Measurements from ENCODE around the gene ARHGAP35.

DNA sequence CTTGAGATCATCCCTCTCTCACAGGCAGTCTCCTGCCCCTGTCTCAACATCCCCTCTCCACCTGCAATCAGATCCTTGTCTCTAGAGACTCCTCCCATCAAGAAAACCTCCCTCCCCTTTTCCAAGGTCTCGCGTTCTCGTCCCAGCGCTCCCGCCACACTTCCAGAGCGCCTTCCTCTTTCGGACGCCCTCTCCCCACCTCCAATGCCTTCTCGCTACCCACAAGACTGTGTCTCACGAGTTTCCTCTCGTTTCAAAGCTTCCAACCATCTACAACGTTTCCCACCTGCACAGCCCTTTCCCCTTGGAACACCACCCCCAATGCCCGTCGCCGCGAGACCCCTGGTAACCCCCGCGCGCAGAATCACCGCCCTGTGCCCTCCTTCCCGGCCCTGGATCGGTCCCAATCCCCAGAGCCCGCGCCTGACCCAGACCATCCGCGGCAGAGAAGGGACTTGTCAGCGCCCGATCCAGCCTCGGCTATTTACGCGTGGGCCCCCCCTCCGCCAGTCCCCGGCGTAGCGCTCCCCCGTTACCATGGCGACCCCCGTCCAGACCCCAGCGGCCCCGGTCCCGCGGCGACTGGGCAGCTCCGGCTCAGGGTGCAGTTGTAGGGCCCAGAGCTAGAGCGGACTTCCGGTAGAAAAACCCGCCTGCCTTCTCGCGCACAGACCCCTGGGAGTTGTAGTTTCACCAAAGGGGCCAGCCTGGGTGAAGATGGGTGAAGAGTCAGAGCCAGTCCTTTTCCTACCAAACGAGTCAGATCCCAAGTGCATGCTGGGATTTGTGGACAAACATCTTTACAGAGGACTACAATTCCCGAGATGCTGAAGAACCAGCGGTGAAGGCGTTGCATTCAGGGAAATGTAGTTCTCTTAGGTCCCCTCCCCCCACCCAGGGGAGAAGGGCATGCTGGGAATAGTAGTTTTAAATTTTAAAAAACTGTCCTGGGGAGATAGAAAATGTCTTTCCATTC lies 10.3 kb upstream of the ARHGAP35 start, which contains the start of gene AP2S1:
- TF ChIP-seq POLR2A (IDR thresholded peaks at IDR 0.05): peak; percentile 62
- TF ChIP-seq, protein P1, sequence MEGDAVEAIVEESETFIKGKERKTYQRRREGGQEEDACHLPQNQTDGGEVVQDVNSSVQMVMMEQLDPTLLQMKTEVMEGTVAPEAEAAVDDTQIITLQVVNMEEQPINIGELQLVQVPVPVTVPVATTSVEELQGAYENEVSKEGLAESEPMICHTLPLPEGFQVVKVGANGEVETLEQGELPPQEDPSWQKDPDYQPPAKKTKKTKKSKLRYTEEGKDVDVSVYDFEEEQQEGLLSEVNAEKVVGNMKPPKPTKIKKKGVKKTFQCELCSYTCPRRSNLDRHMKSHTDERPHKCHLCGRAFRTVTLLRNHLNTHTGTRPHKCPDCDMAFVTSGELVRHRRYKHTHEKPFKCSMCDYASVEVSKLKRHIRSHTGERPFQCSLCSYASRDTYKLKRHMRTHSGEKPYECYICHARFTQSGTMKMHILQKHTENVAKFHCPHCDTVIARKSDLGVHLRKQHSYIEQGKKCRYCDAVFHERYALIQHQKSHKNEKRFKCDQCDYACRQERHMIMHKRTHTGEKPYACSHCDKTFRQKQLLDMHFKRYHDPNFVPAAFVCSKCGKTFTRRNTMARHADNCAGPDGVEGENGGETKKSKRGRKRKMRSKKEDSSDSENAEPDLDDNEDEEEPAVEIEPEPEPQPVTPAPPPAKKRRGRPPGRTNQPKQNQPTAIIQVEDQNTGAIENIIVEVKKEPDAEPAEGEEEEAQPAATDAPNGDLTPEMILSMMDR (IDR thresholded peaks at IDR 0.05): peak in 1 of 3 donors; percentile 1
- TF ChIP-seq EP300 (IDR thresholded peaks at IDR 0.05): no peak

Data from ovary (tissue), 3 donors.